CD14-positive monocyte (primary cell): ENCODE results near the gene TRIM29. TPM values are rescaled to one million over a fixed set of nuclear protein-coding genes. Genes with fewer than 3 reads are reported as not detected.

Experiments
- DNase-seq, 3 donors: peaks; one replicate each; pipeline ENCODE4 v3.0.0-alpha.2; 2011 to 2022
- H2AFZ ChIP-seq: 2 replicates; pipeline ENCODE4 v1.6.0; 2012; ENCODE audit warnings: mild to moderate bottlenecking, low read depth, low read length, inconsistent platforms; ENCODE audit not compliant: insufficient read depth, poor library complexity, severe bottlenecking
- H3K27ac ChIP-seq, 2 donors: 1 replicate in 1 of 2; 2 replicates in 1 of 2; pipeline ENCODE4 v1.5.1; 2012 to 2013; ENCODE audit warnings: low read length in 2 of 2, control low read depth in 1 of 2, inconsistent platforms in 1 of 2, low read depth in 1 of 2, mild to moderate bottlenecking in 1 of 2
- H3K27me3 ChIP-seq, 2 donors: one replicate each; pipeline versions ENCODE4 v1.6.0 to v1.6.1; 2011 to 2013; ENCODE audit warnings: low read length in 2 of 2; ENCODE audit not compliant: control insufficient read depth in 2 of 2, insufficient read depth in 2 of 2
- H3K36me3 ChIP-seq, 2 donors: replicated peaks in 1 of 2; 1 replicate in 1 of 2; 2 replicates in 1 of 2; pipeline versions ENCODE4 v1.5.1 to v1.6.1; 2012 to 2013; ENCODE audit warnings: low read length in 2 of 2, control low read depth in 1 of 2, inconsistent platforms in 1 of 2, mild to moderate bottlenecking in 1 of 2; ENCODE audit not compliant: insufficient read depth in 2 of 2, control insufficient read depth in 1 of 2
- H3K4me1 ChIP-seq, 2 donors: 1 replicate in 1 of 2; 2 replicates in 1 of 2; pipeline versions ENCODE4 v1.5.1 to v1.6.1; 2012 to 2013; ENCODE audit warnings: low read length in 2 of 2, control low read depth in 1 of 2, inconsistent platforms in 1 of 2, mild to moderate bottlenecking in 1 of 2, moderate library complexity in 1 of 2; ENCODE audit not compliant: insufficient read depth in 2 of 2, control insufficient read depth in 1 of 2
- H3K4me2 ChIP-seq: replicated peaks from 2 replicates; pipeline ENCODE3; 2012; ENCODE audit warnings: low read length, moderate library complexity, mild to moderate bottlenecking; ENCODE audit not compliant: poor library complexity, severe bottlenecking; ENCODE audit errors: extremely low read depth
- H3K4me3 ChIP-seq, 3 experiments: fragments of 200-600 bp in 1 of 3; sonication (generic) in 1 of 3; replicated peaks in 1 of 3; 1 replicate in 2 of 3; 2 replicates in 1 of 3; pipeline ENCODE4 v1.5.1; 2011 to 2013; ENCODE audit warnings: low read length in 3 of 3, mild to moderate bottlenecking in 3 of 3, control low read depth in 2 of 3, low read depth in 2 of 3, inconsistent platforms in 1 of 3, moderate library complexity in 1 of 3
- H3K79me2 ChIP-seq: 2 replicates; pipeline ENCODE4 v1.6.0; 2012; ENCODE audit warnings: mild to moderate bottlenecking, control low read depth, inconsistent platforms, low read length, moderate library complexity; ENCODE audit not compliant: insufficient read depth
- H3K9ac ChIP-seq: 2 replicates; pipeline ENCODE4 v1.6.0; 2017; ENCODE audit warnings: low read length, mild to moderate bottlenecking; ENCODE audit not compliant: insufficient read depth, poor library complexity, severe bottlenecking
- H3K9me3 ChIP-seq, 2 donors: replicated peaks in 1 of 2; 1 replicate in 1 of 2; 2 replicates in 1 of 2; pipeline versions ENCODE4 v1.5.1 to v1.6.1; 2012 to 2013; ENCODE audit warnings: low read length in 2 of 2, control low read depth in 1 of 2; ENCODE audit not compliant: control insufficient read depth in 1 of 2, insufficient read depth in 1 of 2
- H4K20me1 ChIP-seq: 2 replicates; pipeline ENCODE4 v1.6.0; 2012; ENCODE audit warnings: mild to moderate bottlenecking, low read length, control low read depth, moderate library complexity; ENCODE audit not compliant: insufficient read depth
- H3K27ac Mint-ChIP-seq, 7 donors: one replicate each; pipeline ENCODE4 v1.8.0; 2020; ENCODE audit warnings: mild to moderate bottlenecking in 7 of 7, mixed read lengths in 7 of 7, moderate library complexity in 6 of 7, inconsistent platforms in 2 of 7
- H3K27me3 Mint-ChIP-seq, 3 donors: one replicate each; pipeline ENCODE4 v1.8.0; 2021 to 2022; ENCODE audit warnings: low read depth in 3 of 3, mild to moderate bottlenecking in 3 of 3, mixed read lengths in 3 of 3, moderate library complexity in 3 of 3, inconsistent platforms in 1 of 3
- H3K36me3 Mint-ChIP-seq, 2 donors: one replicate each; pipeline ENCODE4 v1.8.0; 2020; ENCODE audit warnings: mixed read lengths in 2 of 2, inconsistent platforms in 1 of 2, mild to moderate bottlenecking in 1 of 2
- H3K4me1 Mint-ChIP-seq: one replicate; pipeline ENCODE4 v1.8.0; 2020; ENCODE audit warnings: mild to moderate bottlenecking, mixed read lengths
- H3K4me3 Mint-ChIP-seq, 2 donors: one replicate each; pipeline ENCODE4 v1.8.0; 2020; ENCODE audit warnings: mild to moderate bottlenecking in 2 of 2, mixed read lengths in 2 of 2, moderate library complexity in 1 of 2
- H3K9me3 Mint-ChIP-seq, 7 donors: one replicate each; pipeline ENCODE4 v1.8.0; 2020 to 2022; ENCODE audit warnings: mixed read lengths in 7 of 7, mild to moderate bottlenecking in 6 of 7, moderate library complexity in 6 of 7, inconsistent platforms in 2 of 7
- CTCF ChIP-seq: fragments of 200-600 bp; IDR thresholded peaks from one replicate; pipeline ENCODE4 v1.8.0; 2022; ENCODE audit warnings: antibody characterized with exemption, mild to moderate bottlenecking
- WGBS: methylation state at CpG from one replicate; pipeline ENCODE4 v1.1.5; 2013; ENCODE audit warnings: missing lambda C conversion rate; ENCODE audit not compliant: insufficient coverage; 5-methylcytosine and 5-hydroxymethylcytosine counted together
- intact Hi-C, 2 donors: fragments of 100-400 bp; cut with micrococcal nuclease; formaldehyde crosslinking; loops; one replicate each; pipeline versions ENCODE4 v1.15.0 to v1.15.1; 2023
- polyA plus RNA-seq, 3 donors: library from polyadenylated mRNA; depleted of rRNA in 1 of 3; unstranded in 2 of 3; stranded (reverse) in 1 of 3; fragments of 300-500 nt in 2 of 3; fragments of >200 nt in 1 of 3; fragmentation: Illumina TruSeq in 2 of 3; gene quantifications; 1 replicate in 2 of 3; 2 replicates in 1 of 3; pipeline ENCODE4 v1.2.3, GENCODE V29; 2012 to 2021

Gene TRIM29
- polyA plus RNA-seq, 3 donors, result not detected

GRCh38 chr11:120127236-120127635, 10.7 kb downstream of the TRIM29 start:
- H3K4me1 Mint-ChIP-seq, result no peaks in the 10 kb centered on the region
- H3K4me2 ChIP-seq, result no peak overlapping the region
- no peak overlapping the region for H3K9ac ChIP-seq
- intact Hi-C loops, result no loop called here
- no peaks in the 10 kb centered on the region for H4K20me1 ChIP-seq
- whole genome bisulfite sequencing, result 91% methylated on average over 4 of the region's 7 CpGs
- H3K4me3 Mint-ChIP-seq, result no peak overlapping the region
- no peak overlapping the region for H3K27ac Mint-ChIP-seq
- no peak overlapping the region for H3K4me3 ChIP-seq
- H2AFZ ChIP-seq, result no peak overlapping the region
- H3K9me3 ChIP-seq, result no peaks in the 10 kb centered on the region
- no peaks in the 10 kb centered on the region for H3K79me2 ChIP-seq
- H3K27me3 Mint-ChIP-seq, result peaks cover 1 to 11% (median 5%) of the 10 kb centered on the region in 3 donors
- H3K9me3 Mint-ChIP-seq, result no peaks in the 10 kb centered on the region
- H3K36me3 ChIP-seq, result no peaks in the 10 kb centered on the region
- no peaks in the 10 kb centered on the region for H3K27me3 ChIP-seq
- H3K36me3 Mint-ChIP-seq, result no peaks in the 10 kb centered on the region
- H3K4me1 ChIP-seq, result no peaks in the 10 kb centered on the region
- no peak overlapping the region for H3K27ac ChIP-seq
- DNase-seq, result no peak
- TF ChIP-seq CTCF, result no peak

GRCh38 chr11:120126620-120127019, 11.3 kb downstream of the TRIM29 start:
- H3K36me3 ChIP-seq, result no peaks in the 10 kb centered on the region
- H3K27me3 Mint-ChIP-seq, result peaks cover 1 to 11% (median 5%) of the 10 kb centered on the region in 3 donors
- H3K36me3 Mint-ChIP-seq, result no peaks in the 10 kb centered on the region
- no peak overlapping the region for H2AFZ ChIP-seq
- H3K4me1 ChIP-seq, result no peaks in the 10 kb centered on the region
- H3K4me1 Mint-ChIP-seq, result no peaks in the 10 kb centered on the region
- DNase-seq, result no peak
- no peak overlapping the region for H3K27ac Mint-ChIP-seq
- no peak overlapping the region for H3K4me3 Mint-ChIP-seq
- no peaks in the 10 kb centered on the region for H3K79me2 ChIP-seq
- no peak overlapping the region for H3K4me2 ChIP-seq
- no peaks in the 10 kb centered on the region for H3K9me3 Mint-ChIP-seq
- H3K9ac ChIP-seq, result no peak overlapping the region
- intact Hi-C loops, result no loop called here
- no peak overlapping the region for H3K27ac ChIP-seq
- no peak for TF ChIP-seq CTCF
- H4K20me1 ChIP-seq, result no peaks in the 10 kb centered on the region
- H3K4me3 ChIP-seq, result no peak overlapping the region
- 89% methylated on average over 1 of the region's 4 CpGs for WGBS
- H3K27me3 ChIP-seq, result no peaks in the 10 kb centered on the region
- no peaks in the 10 kb centered on the region for H3K9me3 ChIP-seq
